Neutrophil (primary cell): ENCODE results near the gene RHO.

Experiments used
- H3K27ac ChIP-seq: fragments of 200-600 bp; sonication (generic); 2 replicates; pipeline ENCODE4 v1.5.1; 2016; ENCODE audit warnings: mild to moderate bottlenecking, moderate library complexity
- H3K27me3 ChIP-seq: fragments of 200-600 bp; sonication (generic); 2 replicates; pipeline ENCODE4 v1.6.0; 2016; ENCODE audit warnings: mild to moderate bottlenecking
- H3K36me3 ChIP-seq: fragments of 200-600 bp; sonication (generic); 2 replicates; pipeline ENCODE4 v1.5.1; 2017
- H3K4me1 ChIP-seq, 2 experiments: fragments of 200-600 bp in 1 of 2; sonication (generic) in 1 of 2; 1 replicate in 1 of 2; 2 replicates in 1 of 2; pipeline versions ENCODE4 v1.5.1 to v1.6.1; 2013 to 2016; ENCODE audit warnings: low read depth in 1 of 2, low read length in 1 of 2, mild to moderate bottlenecking in 1 of 2, moderate library complexity in 1 of 2; ENCODE audit not compliant: control insufficient read depth in 1 of 2, insufficient read depth in 1 of 2
- H3K4me3 ChIP-seq, 2 experiments: fragments of 200-600 bp in 1 of 2; sonication (generic) in 1 of 2; 1 replicate in 1 of 2; 2 replicates in 1 of 2; pipeline ENCODE4 v1.5.1; 2013 to 2016; ENCODE audit warnings: low read depth in 1 of 2, low read length in 1 of 2, mild to moderate bottlenecking in 1 of 2, moderate library complexity in 1 of 2
- H3K9me3 ChIP-seq: fragments of 200-600 bp; sonication (generic); 2 replicates; pipeline ENCODE4 v1.5.1; 2016
- TF ChIP-seq, protein P1 (sequence below): fragments of 200-600 bp; sonication (generic); IDR thresholded peaks from 2 replicates; pipeline ENCODE4 v1.5.1; 2016; ENCODE audit warnings: antibody characterized with exemption

Gene RHO

GRCh38 chr3:129518581-129518980 is 9.9 kb upstream of the RHO start:
- TF ChIP-seq, protein P1, sequence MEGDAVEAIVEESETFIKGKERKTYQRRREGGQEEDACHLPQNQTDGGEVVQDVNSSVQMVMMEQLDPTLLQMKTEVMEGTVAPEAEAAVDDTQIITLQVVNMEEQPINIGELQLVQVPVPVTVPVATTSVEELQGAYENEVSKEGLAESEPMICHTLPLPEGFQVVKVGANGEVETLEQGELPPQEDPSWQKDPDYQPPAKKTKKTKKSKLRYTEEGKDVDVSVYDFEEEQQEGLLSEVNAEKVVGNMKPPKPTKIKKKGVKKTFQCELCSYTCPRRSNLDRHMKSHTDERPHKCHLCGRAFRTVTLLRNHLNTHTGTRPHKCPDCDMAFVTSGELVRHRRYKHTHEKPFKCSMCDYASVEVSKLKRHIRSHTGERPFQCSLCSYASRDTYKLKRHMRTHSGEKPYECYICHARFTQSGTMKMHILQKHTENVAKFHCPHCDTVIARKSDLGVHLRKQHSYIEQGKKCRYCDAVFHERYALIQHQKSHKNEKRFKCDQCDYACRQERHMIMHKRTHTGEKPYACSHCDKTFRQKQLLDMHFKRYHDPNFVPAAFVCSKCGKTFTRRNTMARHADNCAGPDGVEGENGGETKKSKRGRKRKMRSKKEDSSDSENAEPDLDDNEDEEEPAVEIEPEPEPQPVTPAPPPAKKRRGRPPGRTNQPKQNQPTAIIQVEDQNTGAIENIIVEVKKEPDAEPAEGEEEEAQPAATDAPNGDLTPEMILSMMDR: no peak
- Histone ChIP-seq H3K36me3 (peaks cover 48% of the 10 kb centered on the region), H3K27me3 (no peaks in the 10 kb centered on the region), H3K4me1 (no peaks in the 10 kb centered on the region), H3K9me3 (no peaks in the 10 kb centered on the region), H3K4me3 (no peak overlapping the region), H3K27ac (no peak overlapping the region)

DNA sequence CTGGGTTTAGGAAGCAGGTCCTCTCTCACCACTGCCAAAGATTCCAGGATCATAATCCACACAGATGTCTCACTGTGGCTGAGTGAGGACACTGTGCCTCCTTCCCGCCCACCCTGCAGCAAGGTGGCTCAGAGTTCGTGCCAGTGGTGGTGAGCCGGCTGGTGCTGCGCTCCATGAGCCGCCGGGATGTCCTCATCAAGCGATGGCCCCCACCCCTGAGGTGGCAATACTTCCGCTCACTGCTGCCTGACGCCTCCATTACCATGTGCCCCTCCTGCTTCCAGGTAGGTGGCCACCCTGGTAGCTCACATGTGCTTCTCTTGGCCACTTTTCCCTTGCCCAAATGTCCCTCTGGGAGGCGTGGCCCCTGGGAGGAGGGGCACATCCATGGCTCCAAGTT is 9.0 kb upstream of the RHO start:
- Histone ChIP-seq H3K4me3 (no peak overlapping the region), H3K27me3 (no peaks in the 10 kb centered on the region), H3K9me3 (no peaks in the 10 kb centered on the region), H3K4me1 (no peaks in the 10 kb centered on the region), H3K27ac (no peak overlapping the region), H3K36me3 (peaks cover 39% of the 10 kb centered on the region)
- TF ChIP-seq, protein P1: no peak

DNA sequence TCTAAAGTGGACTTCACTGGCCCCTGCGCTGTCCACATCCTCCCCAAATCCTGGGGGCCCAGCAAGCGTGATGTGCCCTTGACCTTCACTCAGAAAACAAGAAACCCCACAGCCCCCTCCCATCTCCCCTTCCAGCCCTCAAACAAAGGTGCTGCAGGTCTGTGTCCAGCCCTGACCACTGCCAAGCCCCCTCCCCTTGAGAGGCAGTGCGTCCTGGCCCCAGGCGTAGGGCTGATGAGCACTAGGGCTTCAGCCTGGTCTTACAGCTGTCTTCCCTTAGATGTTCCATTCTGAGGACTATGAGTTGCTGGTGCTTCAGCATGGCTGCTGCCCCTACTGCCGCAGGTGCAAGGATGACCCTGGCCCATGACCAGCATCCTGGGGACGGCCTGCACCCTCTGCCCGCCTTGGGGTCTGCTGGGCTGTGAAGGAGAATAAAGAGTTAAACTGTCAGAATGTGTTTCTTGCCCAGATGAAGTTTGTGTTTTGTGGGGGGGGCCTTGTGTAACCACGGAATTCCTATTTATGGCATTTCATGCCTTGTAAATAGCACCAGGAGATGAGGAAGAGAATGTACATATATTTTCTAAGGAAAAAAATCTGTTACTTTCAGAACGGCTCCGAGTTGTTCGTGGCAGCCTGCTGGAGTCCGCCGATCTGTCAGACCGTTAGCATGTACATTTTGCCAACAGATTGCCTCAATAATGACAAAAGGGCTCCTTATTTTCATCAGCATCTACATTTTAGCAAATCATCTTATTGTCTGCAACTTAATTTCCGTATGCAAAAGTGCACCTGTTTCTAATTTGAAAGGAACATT is 8.3 kb upstream of the RHO start:
- H3K36me3 ChIP-seq: peaks cover 33% of the 10 kb centered on the region
- TF ChIP-seq, protein P1: no peak
- no peak overlapping the region for H3K27ac ChIP-seq
- no peak overlapping the region for H3K4me3 ChIP-seq
- no peaks in the 10 kb centered on the region for H3K9me3 ChIP-seq
- no peaks in the 10 kb centered on the region for H3K27me3 ChIP-seq
- peaks cover 1 to 3% of the 10 kb centered on the region in 2 experiments for H3K4me1 ChIP-seq

GRCh38 chr3:129520960-129521359 is 7.5 kb upstream of the RHO start:
- Histone ChIP-seq H3K4me3 (no peak overlapping the region), H3K36me3 (peaks cover 32% of the 10 kb centered on the region), H3K27ac (no peak overlapping the region), H3K4me1 (peaks cover 10 to 12% of the 10 kb centered on the region in 2 experiments), H3K27me3 (no peaks in the 10 kb centered on the region), H3K9me3 (no peaks in the 10 kb centered on the region)
- TF ChIP-seq, protein P1: no peak

DNA sequence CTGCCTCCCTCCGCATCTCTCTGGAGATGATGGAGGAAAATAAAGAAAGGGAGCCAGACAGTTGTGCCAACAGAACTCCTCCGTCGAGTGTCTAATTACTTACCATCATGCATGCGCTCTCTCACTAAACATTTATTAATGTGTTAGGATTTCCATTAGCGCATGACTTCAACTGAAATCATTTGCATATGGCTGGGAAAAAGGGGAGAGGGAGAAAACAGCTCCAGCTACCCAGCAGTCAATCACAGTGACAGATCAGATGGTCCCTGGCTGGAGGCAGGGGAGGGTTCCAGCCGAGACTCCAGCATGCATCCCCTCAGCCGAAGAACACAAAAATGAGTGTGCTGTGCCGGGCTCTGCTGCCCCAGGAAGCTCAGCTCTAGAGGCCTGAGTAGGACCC is 6.8 kb upstream of the RHO start:
- TF ChIP-seq, protein P1: no peak

More for the DNA sequence above, 6.8 kb upstream of the RHO start:
- peaks cover 17 to 18% of the 10 kb centered on the region in 2 experiments for H3K4me1 ChIP-seq
- no peaks in the 10 kb centered on the region for H3K27me3 ChIP-seq
- no peaks in the 10 kb centered on the region for H3K9me3 ChIP-seq
- H3K27ac ChIP-seq: no peak overlapping the region
- no peak overlapping the region for H3K4me3 ChIP-seq
- peaks cover 28% of the 10 kb centered on the region for H3K36me3 ChIP-seq
